A204.1 (cell line): ENCODE data around the gene ACKR1.

Experiments used
- FAIRE-seq: peaks from 2 replicates; lab custom pipeline; 2012; peaks lifted over from hg19 to GRCh38; lab: Jason Lieb, UNC

The ACKR1 gene, protein sequence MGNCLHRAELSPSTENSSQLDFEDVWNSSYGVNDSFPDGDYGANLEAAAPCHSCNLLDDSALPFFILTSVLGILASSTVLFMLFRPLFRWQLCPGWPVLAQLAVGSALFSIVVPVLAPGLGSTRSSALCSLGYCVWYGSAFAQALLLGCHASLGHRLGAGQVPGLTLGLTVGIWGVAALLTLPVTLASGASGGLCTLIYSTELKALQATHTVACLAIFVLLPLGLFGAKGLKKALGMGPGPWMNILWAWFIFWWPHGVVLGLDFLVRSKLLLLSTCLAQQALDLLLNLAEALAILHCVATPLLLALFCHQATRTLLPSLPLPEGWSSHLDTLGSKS

DNA sequence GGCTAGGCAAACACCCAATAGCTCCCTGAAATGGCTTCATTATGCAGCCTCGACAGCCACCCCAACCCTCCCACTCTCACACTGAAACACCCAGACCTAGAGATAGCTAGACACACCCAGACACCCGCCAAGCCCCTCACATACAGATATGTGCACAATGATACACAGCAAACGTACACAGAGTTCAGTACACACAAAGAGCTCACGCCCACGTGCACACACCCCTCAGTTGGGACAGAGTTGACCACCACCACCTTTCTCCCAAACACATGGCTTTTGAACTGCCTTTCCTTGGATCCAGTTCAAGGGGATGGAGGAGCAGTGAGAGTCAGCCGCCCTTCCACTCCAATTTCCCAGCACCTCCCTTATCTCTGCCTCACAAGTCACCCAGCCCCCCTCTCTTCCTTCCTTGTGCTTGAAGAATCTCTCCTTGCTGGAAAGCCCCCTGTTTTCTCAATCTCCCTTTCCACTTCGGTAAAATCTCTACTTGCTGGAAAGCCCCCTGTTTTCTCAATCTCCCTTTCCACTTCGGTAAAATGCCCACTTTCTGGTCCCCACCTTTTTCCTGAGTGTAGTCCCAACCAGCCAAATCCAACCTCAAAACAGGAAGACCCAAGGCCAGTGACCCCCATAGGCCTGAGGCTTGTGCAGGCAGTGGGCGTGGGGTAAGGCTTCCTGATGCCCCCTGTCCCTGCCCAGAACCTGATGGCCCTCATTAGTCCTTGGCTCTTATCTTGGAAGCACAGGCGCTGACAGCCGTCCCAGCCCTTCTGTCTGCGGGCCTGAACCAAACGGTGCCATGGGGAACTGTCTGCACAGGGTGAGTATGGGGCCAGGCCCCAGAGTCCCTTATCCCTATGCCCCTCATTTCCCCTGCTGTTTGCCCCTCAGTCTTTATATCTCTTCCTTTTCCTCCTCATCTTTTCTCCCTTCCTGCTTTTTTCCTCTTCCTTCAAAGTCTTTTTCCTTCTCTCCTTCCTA, at the start of gene ACKR1:
ACKR1 (plus strand) TSS at position 715 of the 981 bp plus-strand sequence; CDS start at position 800, 85 bp downstream.
- FAIRE-seq, result no peak

DNA sequence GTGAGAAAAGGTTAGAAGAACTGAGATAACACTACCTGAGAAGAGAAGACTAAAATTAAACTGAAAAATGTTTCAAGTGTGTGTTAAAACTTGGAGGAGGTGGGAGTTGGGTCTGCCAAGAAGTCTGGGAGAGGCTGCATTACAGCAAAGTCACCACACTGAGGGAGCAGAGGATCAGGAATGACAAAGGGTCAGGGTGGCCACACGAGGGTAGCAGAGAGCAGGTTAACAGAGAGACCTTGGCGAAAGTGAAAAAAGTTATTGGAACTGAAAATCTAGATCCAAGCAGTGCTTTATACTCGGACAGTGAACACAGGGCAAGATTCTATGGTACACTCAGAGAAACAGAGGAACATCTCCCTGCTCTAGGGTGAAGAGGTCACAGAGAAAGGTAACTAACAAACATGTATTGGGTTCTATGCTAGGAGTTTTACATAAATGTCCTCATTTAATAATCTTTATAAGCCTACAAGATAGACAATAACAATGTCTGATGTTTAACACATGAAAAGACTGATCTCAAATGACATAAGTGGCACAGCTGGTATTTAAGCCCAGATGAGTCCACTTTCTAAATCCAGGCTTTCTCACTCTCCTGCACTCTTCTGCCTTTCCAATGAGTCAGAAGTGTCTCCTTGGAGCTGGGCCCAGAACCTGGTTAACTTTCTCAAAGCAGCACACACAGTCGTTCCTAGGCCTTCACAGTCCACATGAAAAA, 43.5 kb upstream of the ACKR1 start:
- peak; percentile 96 for FAIRE-seq

DNA sequence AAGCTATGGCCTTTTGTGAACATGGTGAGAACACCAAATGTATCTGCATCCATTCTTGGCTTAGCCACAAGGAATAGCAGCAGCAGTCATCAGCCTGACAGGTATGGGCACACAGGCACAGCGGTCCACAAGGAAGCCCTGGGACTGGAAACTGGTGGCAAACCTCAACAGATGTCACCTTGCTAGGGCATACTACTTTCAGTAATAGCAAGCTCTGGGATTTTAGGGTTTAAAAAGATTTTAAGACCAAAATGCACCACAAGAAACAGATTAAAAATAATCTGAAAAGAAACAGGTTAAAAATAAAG, 43.0 kb upstream of the ACKR1 start:
- FAIRE-seq, result no peak

DNA sequence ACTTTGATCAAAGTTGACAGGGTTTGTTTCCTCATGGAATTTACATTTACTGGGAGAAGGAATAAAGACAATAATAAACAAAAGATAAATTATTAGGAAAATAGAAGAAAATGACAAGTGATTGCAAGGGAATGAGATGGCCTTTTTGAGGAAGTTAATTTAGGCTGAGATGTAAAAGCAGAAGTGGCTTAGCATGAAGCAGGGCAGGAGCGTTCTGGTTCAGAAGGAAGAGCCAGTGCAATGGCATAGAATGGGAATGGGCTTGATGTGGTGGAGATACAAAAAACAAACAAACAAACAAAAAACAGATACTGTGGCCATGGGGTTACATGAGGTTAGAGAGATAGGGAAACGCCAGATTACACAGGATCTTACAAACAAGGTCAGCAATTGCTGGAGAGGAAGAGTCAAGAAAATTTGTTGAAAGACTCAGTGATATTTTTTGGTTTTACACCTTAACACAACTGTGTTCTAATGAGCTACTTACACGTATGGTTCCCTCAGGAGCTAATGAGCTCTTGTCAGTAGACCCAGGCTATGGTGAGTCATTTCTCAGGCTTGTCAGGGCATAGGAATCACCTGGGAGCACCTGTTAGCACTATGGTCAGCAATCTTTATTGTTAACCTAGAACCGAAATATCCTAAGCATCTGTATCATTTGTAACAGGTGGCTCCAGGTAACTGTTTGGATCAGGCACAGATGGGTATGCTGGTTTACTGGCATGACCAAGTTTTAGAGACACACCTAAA, 42.0 kb upstream of the ACKR1 start:
- no peak for FAIRE-seq

DNA sequence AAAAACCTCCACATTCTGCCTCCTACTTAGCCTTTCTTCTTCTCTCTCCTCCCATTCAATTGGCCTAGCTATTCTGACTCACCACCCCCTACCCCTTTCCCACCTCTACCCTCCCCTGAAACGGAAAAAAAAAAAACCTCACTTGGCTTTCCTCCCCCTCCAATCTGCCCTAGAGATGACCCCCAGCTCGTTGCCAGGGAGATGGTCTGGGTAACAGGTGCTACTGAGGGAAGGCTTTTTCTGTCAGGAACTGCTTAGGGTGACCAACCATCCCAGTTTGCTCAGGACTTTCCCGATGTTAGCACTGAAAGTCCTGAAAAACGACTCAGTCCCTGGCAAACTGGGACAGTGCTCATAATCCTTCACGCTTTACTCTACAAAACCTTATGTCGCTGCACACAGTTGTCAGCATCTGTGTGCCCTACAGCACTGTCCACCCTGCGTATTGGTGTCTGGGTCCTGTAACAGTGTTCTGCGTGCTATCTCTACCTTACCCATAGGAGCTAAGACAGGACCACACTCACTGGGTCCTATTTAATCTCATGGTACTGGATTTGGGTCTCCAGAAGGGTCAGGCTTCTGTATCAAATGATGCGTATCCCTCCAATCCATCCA, 41.0 kb upstream of the ACKR1 start:
- no peak for FAIRE-seq

DNA sequence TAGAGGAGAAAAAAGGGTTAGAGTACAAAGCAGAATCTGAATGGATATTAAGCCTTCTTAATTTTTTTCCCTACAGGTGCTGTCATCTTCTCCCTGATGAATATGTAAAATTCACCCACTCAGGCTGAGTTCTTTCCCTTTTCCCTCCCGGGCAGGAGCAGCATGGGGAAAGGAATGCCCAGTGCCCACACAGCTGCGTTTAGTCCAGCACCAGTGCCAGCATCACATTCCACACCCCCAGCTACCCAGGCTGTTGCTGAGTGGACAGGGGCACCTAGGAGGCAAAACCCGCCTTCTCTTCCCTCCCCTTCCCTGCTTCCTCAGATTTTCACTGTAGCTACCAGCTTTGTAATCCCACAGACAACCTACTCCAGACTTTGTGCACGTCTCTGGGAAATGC, 36.6 kb upstream of the ACKR1 start:
- no peak for FAIRE-seq

DNA sequence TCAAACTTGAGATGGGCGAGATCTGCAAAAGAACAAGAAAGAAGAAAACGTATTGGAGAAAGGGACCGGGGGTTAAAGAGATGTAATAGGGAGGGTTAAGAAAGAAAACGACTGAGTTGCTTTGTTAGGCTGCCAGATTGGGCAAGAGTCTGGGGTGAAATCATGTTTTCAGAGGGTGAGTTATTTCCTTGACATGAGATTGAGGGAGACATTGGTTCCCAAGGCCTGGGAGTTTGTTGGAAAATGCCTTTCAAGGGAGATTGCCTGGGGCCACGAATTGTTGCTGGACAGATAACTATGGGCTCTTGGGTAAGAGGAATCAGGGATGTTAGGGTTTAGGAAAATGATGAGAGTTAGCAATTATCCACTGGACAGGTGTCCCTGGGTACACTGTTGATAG, 34.0 kb upstream of the ACKR1 start:
- FAIRE-seq, result no peak

DNA sequence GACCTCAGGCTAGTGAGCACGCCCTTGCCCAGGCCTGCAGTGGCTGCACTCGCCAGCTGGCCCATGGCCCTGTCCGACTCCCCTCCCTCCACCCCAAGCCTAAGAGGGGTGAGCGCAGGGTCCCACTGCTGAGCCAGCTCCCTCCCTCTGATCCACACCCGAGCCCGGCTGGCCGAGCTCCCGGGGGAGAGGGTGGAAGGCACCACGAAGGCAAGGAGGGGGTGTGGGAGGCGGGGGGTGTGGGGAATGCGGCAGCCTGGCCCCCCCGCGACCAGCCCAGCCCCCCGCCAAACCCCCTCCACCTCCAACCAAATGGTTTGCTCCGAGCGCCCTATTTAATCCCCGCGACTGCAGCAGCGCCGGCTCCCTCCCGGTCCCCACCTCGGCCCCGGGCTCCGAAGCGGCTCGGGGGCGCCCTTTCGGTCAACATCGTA, 33.4 kb upstream of the ACKR1 start, which contains the start of gene CADM3:
CADM3 (plus strand) TSS at position 362 of the 434 bp plus-strand sequence. CDS start 151 bp downstream, outside the sequence.
- FAIRE-seq, result no peak

DNA sequence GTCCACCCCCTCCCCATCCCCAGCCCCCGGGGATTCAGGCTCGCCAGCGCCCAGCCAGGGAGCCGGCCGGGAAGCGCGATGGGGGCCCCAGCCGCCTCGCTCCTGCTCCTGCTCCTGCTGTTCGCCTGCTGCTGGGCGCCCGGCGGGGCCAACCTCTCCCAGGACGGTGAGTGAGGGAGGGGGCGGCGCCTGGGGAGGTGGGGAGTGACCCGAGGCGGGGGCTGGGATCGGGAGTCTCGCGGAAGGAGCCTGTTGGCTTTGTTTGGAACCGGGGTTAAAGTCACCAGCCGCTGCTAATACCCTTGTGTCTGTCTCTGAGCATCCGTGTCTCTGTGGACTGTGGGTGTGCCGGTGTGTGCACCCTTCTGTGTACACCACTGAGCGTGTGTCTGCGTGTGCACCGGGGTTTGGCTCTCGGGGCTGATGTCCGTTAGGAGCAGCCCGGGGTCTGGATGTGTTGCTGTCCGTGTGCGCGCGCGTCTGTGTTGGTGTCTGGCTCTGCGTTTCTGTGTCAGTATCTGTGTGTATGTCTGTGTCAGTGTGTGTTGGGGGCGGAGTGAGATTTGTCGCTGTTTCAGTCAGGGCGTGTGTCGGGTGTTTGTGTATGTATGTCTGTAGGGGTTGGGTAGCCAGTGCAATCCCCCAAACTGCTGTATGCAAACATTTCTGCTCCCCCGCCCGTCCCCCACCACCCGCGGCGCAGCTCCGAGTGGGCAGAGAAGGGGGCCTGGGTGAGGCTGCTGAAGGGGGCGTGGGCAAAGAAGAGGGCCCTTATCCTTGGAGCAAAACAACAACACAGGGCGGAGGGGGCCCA, 32.8 kb upstream of the ACKR1 start:
- FAIRE-seq, result no peak

DNA sequence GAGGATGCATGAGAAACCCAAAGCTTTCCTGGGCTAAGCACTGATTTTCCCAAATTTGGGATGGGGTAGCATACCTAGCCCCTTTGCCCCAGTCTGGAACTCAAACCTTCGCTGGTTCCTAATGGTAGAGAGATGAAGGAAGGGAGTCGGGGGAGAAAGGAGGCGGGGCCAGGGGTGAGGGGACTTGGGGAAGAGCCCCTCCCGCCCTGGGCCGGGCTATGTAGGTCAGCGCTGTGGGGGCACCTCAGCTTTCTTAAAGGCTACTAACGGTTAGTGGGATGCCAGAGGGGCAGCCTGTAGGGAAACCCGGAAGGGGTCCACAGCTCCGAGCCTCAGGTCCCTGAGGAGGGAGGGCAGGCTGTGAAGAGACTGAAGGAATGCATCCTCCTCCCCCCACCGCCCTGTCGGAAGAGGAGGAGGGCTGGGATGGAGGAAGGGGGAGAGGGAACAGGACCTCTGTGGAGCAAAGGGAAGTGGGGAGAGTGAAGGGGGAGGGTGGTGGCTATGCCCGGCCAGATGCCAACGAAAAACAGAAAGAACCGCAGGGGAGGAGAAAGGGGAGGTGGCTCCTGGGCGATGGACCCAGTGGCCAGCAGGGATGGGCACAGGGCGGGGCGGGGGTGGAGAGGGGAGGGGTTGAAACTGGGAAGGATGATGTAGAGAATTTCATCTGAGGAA, 31.9 kb upstream of the ACKR1 start:
- FAIRE-seq, result no peak

DNA sequence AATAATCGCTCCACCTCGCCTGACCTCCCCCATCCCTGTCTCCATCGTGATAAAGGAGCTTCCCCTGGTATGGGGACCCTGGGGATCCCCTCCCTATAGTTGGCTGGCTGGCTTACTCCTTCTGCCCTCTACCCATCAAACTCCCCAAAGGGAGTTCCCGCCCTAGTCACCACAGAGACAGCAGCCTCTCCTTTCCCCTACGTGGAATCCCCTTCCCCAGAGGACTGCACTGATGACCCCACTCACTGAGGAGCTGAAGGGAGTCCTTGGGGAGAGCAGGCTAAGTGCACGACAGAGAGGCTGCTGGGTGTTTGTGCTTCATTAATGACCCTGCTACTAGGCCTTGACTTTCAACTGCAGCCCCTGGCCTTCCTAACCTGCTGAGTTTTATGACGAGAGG, 31.4 kb upstream of the ACKR1 start:
- no peak for FAIRE-seq

DNA sequence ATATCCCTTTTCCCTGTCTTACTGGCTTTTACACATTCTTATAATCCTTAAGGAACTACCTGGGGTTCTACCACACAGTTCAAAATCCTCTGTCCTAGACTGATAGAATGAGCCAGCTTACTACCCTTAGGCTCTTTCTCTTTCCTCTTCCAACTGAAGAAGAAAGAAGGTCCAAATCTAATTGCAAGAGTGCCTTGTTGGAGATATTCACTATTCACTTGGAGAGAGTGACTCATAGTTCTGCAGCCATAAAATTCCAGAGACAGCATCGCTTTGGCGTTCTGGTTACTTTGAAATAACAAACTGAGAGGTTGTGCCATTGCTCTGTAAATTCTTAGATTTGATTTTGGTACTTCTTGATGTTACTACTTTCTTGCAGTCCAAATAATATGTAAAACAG, 29.1 kb upstream of the ACKR1 start:
- no peak for FAIRE-seq

DNA sequence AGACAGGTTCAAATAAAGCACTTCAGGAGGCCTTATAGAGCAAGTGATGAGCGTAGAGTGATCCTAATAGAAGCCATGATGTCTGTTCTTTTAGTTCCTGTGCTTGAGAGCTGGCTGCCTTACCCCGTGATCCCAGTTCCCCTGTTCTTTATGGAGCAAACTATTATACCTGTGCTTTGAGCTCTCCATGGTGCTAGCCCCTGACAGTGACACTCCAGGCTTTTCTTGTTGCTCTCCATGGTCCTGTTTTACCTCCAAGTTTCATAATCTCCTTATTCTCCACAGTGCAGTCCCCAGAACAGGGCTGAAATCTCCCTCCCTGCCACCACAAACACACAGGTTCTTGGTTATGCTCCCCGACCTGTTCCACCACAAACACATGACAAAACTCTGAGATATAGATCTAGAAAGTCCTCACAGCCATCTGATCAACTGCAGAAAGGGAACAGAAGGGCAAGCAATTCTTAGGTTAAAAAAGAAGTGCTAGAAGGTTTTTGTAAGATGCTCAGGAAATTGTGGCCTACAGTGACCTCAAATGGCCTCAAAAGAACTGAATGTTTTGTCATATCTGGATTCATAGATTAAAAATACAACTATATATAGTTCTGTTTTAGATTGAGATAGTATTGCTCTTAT, 27.3 kb upstream of the ACKR1 start:
- no peak for FAIRE-seq

DNA sequence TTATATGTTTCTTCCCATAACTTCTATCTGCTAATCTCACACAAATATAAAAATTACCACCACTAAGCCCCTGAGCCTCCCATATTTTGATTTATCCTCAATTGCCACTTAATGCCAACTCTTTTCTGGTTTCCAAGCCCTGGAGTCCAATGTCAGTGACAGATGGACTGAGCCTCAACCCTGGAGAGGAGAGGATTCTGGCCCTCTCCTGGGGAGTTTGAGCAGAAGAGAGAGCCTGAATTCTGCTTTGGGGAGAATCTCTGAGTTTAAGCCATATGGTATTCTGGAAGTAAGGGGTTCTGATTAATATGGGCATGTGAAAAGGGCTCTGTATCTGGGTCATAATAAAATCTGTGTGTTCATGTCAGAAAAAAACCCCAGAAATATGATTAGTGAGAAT, 24.8 kb upstream of the ACKR1 start:
- no peak for FAIRE-seq

DNA sequence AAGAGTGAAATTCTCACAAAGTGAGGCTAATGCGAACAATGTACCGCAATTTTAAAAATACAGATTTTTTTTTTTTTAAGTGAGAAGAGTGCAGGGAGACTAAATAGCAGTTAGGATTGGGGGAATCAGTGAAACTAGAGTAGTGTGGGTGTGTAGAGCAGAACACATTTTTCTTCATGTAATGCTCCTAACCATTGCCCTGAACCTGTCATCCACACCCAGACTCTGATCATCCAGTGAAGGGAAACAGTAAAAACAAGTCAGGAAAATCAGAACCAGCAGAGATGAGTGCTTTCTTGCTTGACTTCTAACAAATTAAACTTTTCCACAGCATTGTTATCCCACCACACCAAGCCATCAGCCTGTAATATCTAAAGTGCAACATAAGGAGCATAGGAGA, 24.2 kb upstream of the ACKR1 start:
- no peak for FAIRE-seq

DNA sequence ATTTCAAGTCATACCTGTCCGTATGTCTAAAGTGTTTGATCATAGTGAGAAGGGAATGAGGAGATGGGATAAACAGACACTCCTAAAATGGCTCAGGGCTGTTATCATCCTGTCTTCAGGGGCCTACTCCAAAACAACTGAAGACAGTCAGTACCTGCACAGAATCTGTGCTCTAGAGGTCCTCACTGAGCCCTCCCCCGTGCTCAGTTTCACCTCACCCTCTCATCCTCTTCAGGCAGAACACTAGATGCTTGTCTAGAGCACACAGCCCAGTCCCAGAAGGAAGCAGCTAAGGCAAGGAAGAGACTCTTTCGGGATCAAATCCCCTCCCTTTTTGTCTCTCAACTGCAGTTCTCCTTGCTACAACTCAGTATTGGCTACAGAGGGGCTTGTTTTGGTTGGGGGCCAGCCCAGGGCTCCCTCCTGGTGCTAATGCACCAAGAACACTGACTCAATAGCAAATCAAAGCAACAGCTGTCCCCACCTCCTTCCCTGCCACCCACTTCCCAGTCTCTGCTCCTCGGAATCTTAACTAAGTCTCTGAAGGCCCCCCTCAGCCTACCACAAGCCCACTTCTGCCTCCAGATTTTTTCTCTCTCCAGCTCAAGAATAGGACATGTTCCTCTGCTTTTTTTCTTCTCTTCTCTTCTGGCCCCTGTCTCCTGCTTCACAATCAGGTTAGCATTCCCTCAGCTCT, 23.2 kb upstream of the ACKR1 start:
- FAIRE-seq, result no peak

DNA sequence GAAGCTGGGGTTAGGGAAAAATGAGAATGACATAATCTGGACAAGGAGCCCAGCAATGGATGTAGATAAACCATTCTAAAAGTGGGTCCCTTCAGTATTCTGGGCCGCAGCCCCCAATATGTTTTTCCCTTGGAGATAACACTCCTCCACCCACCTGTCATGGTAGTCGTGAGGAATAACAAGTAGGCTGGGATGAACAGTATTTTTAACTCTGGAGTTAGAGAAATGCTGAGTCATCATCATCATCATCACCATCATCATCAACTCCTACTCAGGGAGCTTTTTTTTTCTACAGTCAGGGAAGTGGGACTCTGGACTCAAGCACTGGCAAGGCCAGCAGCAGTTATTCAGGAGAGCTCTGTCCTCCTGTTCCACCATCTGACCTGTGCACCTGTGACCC, 20.5 kb upstream of the ACKR1 start:
- no peak for FAIRE-seq

DNA sequence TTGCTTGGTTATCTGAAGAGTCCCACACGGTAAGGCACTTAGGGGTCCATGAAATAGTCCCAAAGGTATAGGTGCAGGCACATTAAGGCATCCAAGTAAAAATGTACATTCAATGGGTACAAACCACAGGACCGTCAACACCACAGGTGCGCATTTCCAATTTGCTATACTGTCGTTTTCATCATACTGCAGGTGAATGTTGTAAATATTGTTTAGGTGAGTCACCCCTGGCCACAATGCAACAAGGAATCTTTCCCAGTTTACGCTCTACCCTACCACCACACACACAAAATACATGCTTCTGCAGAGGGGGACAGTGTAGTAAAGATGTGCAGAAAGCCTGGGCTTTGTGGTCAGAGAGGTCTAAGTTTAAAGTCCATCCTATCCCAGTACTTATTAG, 19.6 kb upstream of the ACKR1 start:
- FAIRE-seq, result no peak

DNA sequence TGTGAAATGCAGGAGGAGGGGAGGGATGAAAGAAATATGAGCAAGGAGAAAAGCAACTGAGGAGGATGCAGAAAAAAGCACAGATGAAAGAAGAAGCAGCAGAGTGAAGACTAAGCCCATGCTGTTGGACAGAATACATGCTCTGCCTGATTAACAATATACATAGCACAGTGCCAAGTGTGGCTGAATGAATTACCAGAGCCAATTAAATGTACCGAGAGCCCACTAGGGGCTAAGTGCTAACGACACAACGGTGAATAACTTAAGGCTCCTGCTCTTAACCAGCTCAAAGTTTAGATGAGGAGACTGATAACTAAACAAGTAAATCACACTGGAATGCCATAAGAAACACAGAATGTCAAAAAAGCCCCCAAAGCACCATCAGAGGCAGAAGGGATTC, 17.6 kb upstream of the ACKR1 start:
- FAIRE-seq, result no peak
